Vagina (tissue), 2 donors: ENCODE results near the gene FOXP2. TPM values are rescaled to one million over a fixed set of nuclear protein-coding genes. Genes with fewer than 3 reads are reported as not detected.

Source experiments
- DNase-seq, 2 donors: peaks; one replicate each; pipeline ENCODE4 v3.0.0-alpha.2; 2017; ENCODE audit errors: extremely low spot score in 2 of 2
- H3K27ac ChIP-seq: fragments of 200-600 bp; sonication (generic); one replicate; pipeline ENCODE4 v1.5.1; 2019
- H3K27me3 ChIP-seq: fragments of 200-600 bp; sonication (generic); one replicate; pipeline ENCODE4 v1.5.1; 2019
- H3K36me3 ChIP-seq, 2 donors: fragments of 200-600 bp; sonication (generic); one replicate each; pipeline ENCODE4 v1.5.1; 2017 to 2019
- H3K4me1 ChIP-seq: fragments of 200-600 bp; sonication (generic); one replicate; pipeline ENCODE4 v1.5.1; 2019
- H3K4me3 ChIP-seq, 2 donors: fragments of 200-600 bp; sonication (generic); 1 replicate in 1 of 2; 2 replicates in 1 of 2; pipeline ENCODE4 v1.5.1; 2016 to 2019
- H3K9me3 ChIP-seq: fragments of 200-600 bp; sonication (generic); one replicate; pipeline ENCODE4 v1.5.1; 2019
- CTCF ChIP-seq, 3 experiments: fragments of 450-650 bp in 2 of 3; fragments of 200-600 bp in 1 of 3; sonication (generic) in 1 of 3; IDR thresholded peaks; one replicate each; pipeline ENCODE4 v1.5.1; 2017 to 2019; ENCODE audit warnings: antibody characterized with exemption in 3 of 3, mild to moderate bottlenecking in 2 of 3, moderate library complexity in 2 of 3
- POLR2A ChIP-seq, 2 donors: fragments of 450-650 bp; IDR thresholded peaks; one replicate each; pipeline ENCODE4 v1.6.1; 2017; ENCODE audit warnings: antibody characterized with exemption in 2 of 2, mild to moderate bottlenecking in 2 of 2, moderate library complexity in 2 of 2
- POLR2AphosphoS5 ChIP-seq, 2 donors: sonication (generic); formaldehyde crosslinking; IDR thresholded peaks; one replicate each; pipeline ENCODE4 v1.9.0; 2017; ENCODE audit warnings: antibody characterized with exemption in 2 of 2, mild to moderate bottlenecking in 2 of 2, low read depth in 1 of 2; ENCODE audit not compliant: insufficient read depth in 1 of 2
- intact Hi-C: fragments of 100-400 bp; cut with DNase I; formaldehyde crosslinking; loops from one replicate; pipeline ENCODE4 v1.15.1; 2023
- total RNA-seq: library from RNA; depleted of rRNA; stranded (reverse); fragments of >200 nt; gene quantifications from one replicate; pipeline ENCODE4 v1.2.3, GENCODE V29; 2016

The FOXP2 gene
- total RNA-seq, 1 donor from 2014 or later: 29.7 TPM

- intact Hi-C loops: no loop called here
- H3K9me3 ChIP-seq: no peaks in the 10 kb centered on the region
- no peaks in the 10 kb centered on the region for H3K4me1 ChIP-seq
- H3K36me3 ChIP-seq: no peaks in the 10 kb centered on the region
- TF ChIP-seq POLR2AphosphoS5 (IDR thresholded peaks at IDR 0.05; ENCODE audit: insufficient read depth in 1 of 2, low read depth in 1 of 2) (no peak), CTCF (IDR thresholded peaks at IDR 0.05) (no peak), POLR2A (IDR thresholded peaks at IDR 0.05) (no peak)
- H3K4me3 ChIP-seq: no peak overlapping the region
- H3K27me3 ChIP-seq: no peaks in the 10 kb centered on the region
- DNase-seq: no peak
- no peak overlapping the region for H3K27ac ChIP-seq
Measured at GRCh38 chr7:114663502-114663901, 248.9 kb downstream of the FOXP2 start.

- intact Hi-C loops: no loop called here
- Histone ChIP-seq H3K27ac (no peak overlapping the region), H3K36me3 (no peaks in the 10 kb centered on the region), H3K4me3 (no peak overlapping the region), H3K4me1 (no peaks in the 10 kb centered on the region), H3K27me3 (no peaks in the 10 kb centered on the region), H3K9me3 (no peaks in the 10 kb centered on the region)
- no peak for TF ChIP-seq POLR2A (IDR thresholded peaks at IDR 0.05)
- no peak for TF ChIP-seq POLR2AphosphoS5 (IDR thresholded peaks at IDR 0.05; ENCODE audit: insufficient read depth in 1 of 2, low read depth in 1 of 2)
- no peak for TF ChIP-seq CTCF (IDR thresholded peaks at IDR 0.05)
- no peak for DNase-seq
Measured at GRCh38 chr7:114670676-114671075, 256.1 kb downstream of the FOXP2 start.

- no peak overlapping the region for H3K4me3 ChIP-seq
- intact Hi-C loops: no loop called here
- no peaks in the 10 kb centered on the region for H3K27me3 ChIP-seq
- H3K36me3 ChIP-seq: no peaks in the 10 kb centered on the region
- no peak for DNase-seq
- no peak overlapping the region for H3K27ac ChIP-seq
- H3K9me3 ChIP-seq: no peaks in the 10 kb centered on the region
- TF ChIP-seq POLR2AphosphoS5 (IDR thresholded peaks at IDR 0.05; ENCODE audit: insufficient read depth in 1 of 2, low read depth in 1 of 2) (no peak), CTCF (IDR thresholded peaks at IDR 0.05) (no peak), POLR2A (IDR thresholded peaks at IDR 0.05) (no peak)
- no peaks in the 10 kb centered on the region for H3K4me1 ChIP-seq
Measured at GRCh38 chr7:114671563-114672123, 257.0 kb downstream of the FOXP2 start.

- no peaks in the 10 kb centered on the region for H3K27me3 ChIP-seq
- H3K36me3 ChIP-seq: no peaks in the 10 kb centered on the region
- no peaks in the 10 kb centered on the region for H3K4me1 ChIP-seq
- H3K4me3 ChIP-seq: no peak overlapping the region
- DNase-seq: no peak
- H3K27ac ChIP-seq: no peak overlapping the region
- intact Hi-C loops: no loop called here
- no peak for TF ChIP-seq CTCF (IDR thresholded peaks at IDR 0.05)
- TF ChIP-seq POLR2A (IDR thresholded peaks at IDR 0.05): no peak
- no peak for TF ChIP-seq POLR2AphosphoS5 (IDR thresholded peaks at IDR 0.05; ENCODE audit: insufficient read depth in 1 of 2, low read depth in 1 of 2)
- H3K9me3 ChIP-seq: no peaks in the 10 kb centered on the region
Measured at GRCh38 chr7:114678116-114678515, 263.5 kb downstream of the FOXP2 start.

GRCh38 chr7:114687238-114687637 lies 272.6 kb downstream of the FOXP2 start:
- no peaks in the 10 kb centered on the region for H3K36me3 ChIP-seq
- intact Hi-C loops: no loop called here
- no peaks in the 10 kb centered on the region for H3K9me3 ChIP-seq
- no peak for DNase-seq
- no peak overlapping the region for H3K27ac ChIP-seq
- no peaks in the 10 kb centered on the region for H3K27me3 ChIP-seq
- TF ChIP-seq CTCF (IDR thresholded peaks at IDR 0.05): no peak
- no peak for TF ChIP-seq POLR2A (IDR thresholded peaks at IDR 0.05)
- TF ChIP-seq POLR2AphosphoS5 (IDR thresholded peaks at IDR 0.05; ENCODE audit: insufficient read depth in 1 of 2, low read depth in 1 of 2): no peak
- no peaks in the 10 kb centered on the region for H3K4me1 ChIP-seq
- no peak overlapping the region for H3K4me3 ChIP-seq
